T-helper 1 cell treated with Interleukin-12 subunit alpha and Interleukin-12 subunit beta and Interleukin-4 antibody, amounts not matched to agents 30 μg/mL and 1 μg/mL, for 36 hours (primary cell): ENCODE data around the gene UBQLN3.

ENCODE experiments used
- H3K27ac Mint-ChIP-seq: one replicate; pipeline ENCODE4 v1.8.0; 2021; ENCODE audit warnings: mild to moderate bottlenecking, mixed read lengths
- H3K27me3 Mint-ChIP-seq: one replicate; pipeline ENCODE4 v1.8.0; 2021; ENCODE audit warnings: low read depth, mixed read lengths
- H3K36me3 Mint-ChIP-seq: one replicate; pipeline ENCODE4 v1.8.0; 2021; ENCODE audit warnings: low read depth, mixed read lengths
- H3K4me1 Mint-ChIP-seq: one replicate; pipeline ENCODE4 v1.8.0; 2021; ENCODE audit warnings: low read depth, mixed read lengths
- H3K4me3 Mint-ChIP-seq: one replicate; pipeline ENCODE4 v1.8.0; 2021; ENCODE audit warnings: mild to moderate bottlenecking, moderate library complexity, mixed read lengths
- H3K9me3 Mint-ChIP-seq: one replicate; pipeline ENCODE4 v1.8.0; 2021; ENCODE audit warnings: mixed read lengths

The UBQLN3 gene

GRCh38 chr11:5486421-5486820 lies 23.3 kb downstream of the UBQLN3 start:
- Mint-ChIP-seq H3K4me3 (no peak overlapping the region), H3K36me3 (no peaks in the 10 kb centered on the region), H3K27me3 (peaks cover 3% of the 10 kb centered on the region), H3K4me1 (no peaks in the 10 kb centered on the region), H3K9me3 (no peaks in the 10 kb centered on the region), H3K27ac (no peak overlapping the region)

GRCh38 chr11:5486003-5486402 lies 23.8 kb downstream of the UBQLN3 start:
- H3K27ac Mint-ChIP-seq: no peak overlapping the region

GRCh38 chr11:5476186-5476819 lies 33.5 kb downstream of the UBQLN3 start:
- Mint-ChIP-seq H3K4me1 (no peaks in the 10 kb centered on the region), H3K4me3 (no peak overlapping the region), H3K27ac (no peak overlapping the region), H3K27me3 (peaks cover 10% of the 10 kb centered on the region), H3K36me3 (no peaks in the 10 kb centered on the region), H3K9me3 (no peaks in the 10 kb centered on the region)

More at GRCh38 chr11:5486003-5486402, 23.8 kb downstream of the UBQLN3 start:
- H3K9me3 Mint-ChIP-seq: no peaks in the 10 kb centered on the region
- no peaks in the 10 kb centered on the region for H3K4me1 Mint-ChIP-seq
- H3K36me3 Mint-ChIP-seq: no peaks in the 10 kb centered on the region
- H3K27me3 Mint-ChIP-seq: no peaks in the 10 kb centered on the region
- H3K4me3 Mint-ChIP-seq: no peak overlapping the region

- Mint-ChIP-seq H3K27me3 (peaks cover 10% of the 10 kb centered on the region), H3K4me3 (no peak overlapping the region), H3K36me3 (no peaks in the 10 kb centered on the region), H3K27ac (no peak overlapping the region), H3K4me1 (peaks cover 2% of the 10 kb centered on the region), H3K9me3 (no peaks in the 10 kb centered on the region)
Measured at GRCh38 chr11:5473921-5474320, 35.8 kb downstream of the UBQLN3 start.

GRCh38 chr11:5467527-5467926 lies 42.2 kb downstream of the UBQLN3 start:
- Mint-ChIP-seq H3K9me3 (no peaks in the 10 kb centered on the region), H3K4me3 (no peak overlapping the region), H3K27ac (no peak overlapping the region), H3K4me1 (peaks cover 2% of the 10 kb centered on the region), H3K36me3 (no peaks in the 10 kb centered on the region), H3K27me3 (peaks cover 5% of the 10 kb centered on the region)

- Mint-ChIP-seq H3K9me3 (no peaks in the 10 kb centered on the region), H3K4me1 (no peaks in the 10 kb centered on the region), H3K36me3 (no peaks in the 10 kb centered on the region), H3K27ac (no peak overlapping the region), H3K4me3 (no peak overlapping the region), H3K27me3 (no peaks in the 10 kb centered on the region)
Measured at GRCh38 chr11:5460983-5461621, 48.7 kb downstream of the UBQLN3 start.
